Liver (tissue), 9 donors: ENCODE measurements around the gene REG3G. TPM values are rescaled to one million over a fixed set of nuclear protein-coding genes. Genes with fewer than 3 reads are reported as not detected.

Experiments used
- DNase-seq: peaks from one replicate; pipeline ENCODE4 v3.0.0-alpha.2; 2017; ENCODE audit warnings: low spot score
- H3K27ac ChIP-seq, 2 donors: one replicate each; pipeline ENCODE4 v1.7.0; 2013; ENCODE audit warnings: inconsistent platforms in 2 of 2, low read length in 2 of 2, control low read depth in 1 of 2, low read depth in 1 of 2, mild to moderate bottlenecking in 1 of 2
- H3K27me3 ChIP-seq, 4 donors: one replicate each; pipeline versions ENCODE4 v1.6.1 to v1.7.0; 2013; ENCODE audit warnings: low read length in 3 of 4, inconsistent platforms in 1 of 4, mild to moderate bottlenecking in 1 of 4, moderate library complexity in 1 of 4; ENCODE audit not compliant: control insufficient read depth in 4 of 4, insufficient read depth in 4 of 4
- H3K36me3 ChIP-seq, 4 donors: one replicate each; pipeline versions ENCODE4 v1.6.1 to v1.7.0; 2013; ENCODE audit warnings: low read length in 3 of 4, mild to moderate bottlenecking in 3 of 4, low read depth in 1 of 4, moderate library complexity in 1 of 4; ENCODE audit not compliant: control insufficient read depth in 4 of 4, insufficient read depth in 3 of 4
- H3K4me1 ChIP-seq, 4 donors: one replicate each; pipeline versions ENCODE4 v1.6.1 to v1.7.0; 2013; ENCODE audit warnings: low read length in 3 of 4, mild to moderate bottlenecking in 3 of 4, moderate library complexity in 1 of 4; ENCODE audit not compliant: control insufficient read depth in 4 of 4, insufficient read depth in 4 of 4
- H3K4me3 ChIP-seq, 3 donors: one replicate each; pipeline versions ENCODE4 v1.6.1 to v1.7.0; 2013; ENCODE audit warnings: low read length in 3 of 3, control low read depth in 1 of 3, low read depth in 1 of 3, mild to moderate bottlenecking in 1 of 3
- H3K9ac ChIP-seq, 2 donors: one replicate each; pipeline ENCODE4 v1.7.0; 2013; ENCODE audit warnings: low read length in 2 of 2, mild to moderate bottlenecking in 2 of 2, moderate library complexity in 2 of 2, control low read depth in 1 of 2, low read depth in 1 of 2
- H3K9me3 ChIP-seq, 4 donors: one replicate each; pipeline versions ENCODE4 v1.6.1 to v1.7.0; 2013; ENCODE audit warnings: low read length in 3 of 4; ENCODE audit not compliant: control insufficient read depth in 4 of 4
- ATF3 ChIP-seq: IDR thresholded peaks from 2 replicates; pipeline ENCODE4 v1.6.1; 2016; ENCODE audit warnings: antibody characterized with exemption
- CTCF ChIP-seq: fragments of 150-350 bp; IDR thresholded peaks from 2 replicates; pipeline ENCODE4 v1.5.1; 2017; ENCODE audit warnings: improper control_type of control experiment, low read depth, low read length; ENCODE audit not compliant: missing input control
- EGR1 ChIP-seq, 2 donors: IDR thresholded peaks; 2 replicates each; pipeline ENCODE4 v1.6.1; 2016 to 2018; ENCODE audit warnings: antibody characterized with exemption in 2 of 2, low read depth in 2 of 2
- FOXA1 ChIP-seq: IDR thresholded peaks from 2 replicates; pipeline ENCODE4 v1.6.1; 2016; ENCODE audit warnings: antibody characterized with exemption
- FOXA2 ChIP-seq: IDR thresholded peaks from 2 replicates; pipeline ENCODE4 v1.6.1; 2016; ENCODE audit warnings: antibody characterized with exemption
- GABPA ChIP-seq, 2 donors: IDR thresholded peaks in 1 of 2; conservative IDR thresholded peaks in 1 of 2; 2 replicates each; pipeline ENCODE4 v1.6.1; 2016; ENCODE audit warnings: antibody characterized with exemption in 2 of 2, mild to moderate bottlenecking in 1 of 2, moderate library complexity in 1 of 2
- HNF4A ChIP-seq, 2 donors: conservative IDR thresholded peaks; 2 replicates each; pipeline ENCODE4 v1.6.1; 2016; ENCODE audit warnings: antibody characterized with exemption in 2 of 2, mild to moderate bottlenecking in 2 of 2
- HNF4G ChIP-seq: IDR thresholded peaks from 2 replicates; pipeline ENCODE4 v1.6.1; 2016; ENCODE audit warnings: antibody characterized with exemption
- JUND ChIP-seq, 2 donors: IDR thresholded peaks; 2 replicates each; pipeline ENCODE4 v1.6.1; 2016; ENCODE audit warnings: antibody characterized with exemption in 2 of 2
- MAX ChIP-seq: IDR thresholded peaks from 2 replicates; pipeline ENCODE4 v1.6.1; 2016; ENCODE audit warnings: antibody characterized with exemption
- NR2F2 ChIP-seq: IDR thresholded peaks from 2 replicates; pipeline ENCODE4 v1.6.1; 2016; ENCODE audit warnings: antibody characterized with exemption
- RAD21 ChIP-seq, 2 donors: IDR thresholded peaks; 2 replicates each; pipeline ENCODE4 v1.6.1; 2016; ENCODE audit warnings: antibody characterized with exemption in 2 of 2, mild to moderate bottlenecking in 2 of 2
- REST ChIP-seq: IDR thresholded peaks from 2 replicates; pipeline ENCODE4 v1.6.1; 2016; ENCODE audit warnings: antibody characterized with exemption, mild to moderate bottlenecking
- RXRA ChIP-seq, 2 donors: IDR thresholded peaks; 2 replicates each; pipeline ENCODE4 v1.6.1; 2017 to 2018; ENCODE audit warnings: antibody characterized with exemption in 2 of 2, mild to moderate bottlenecking in 1 of 2
- SP1 ChIP-seq: IDR thresholded peaks from 2 replicates; pipeline ENCODE4 v1.6.1; 2018; ENCODE audit warnings: antibody characterized with exemption, mild to moderate bottlenecking
- TAF1 ChIP-seq: conservative IDR thresholded peaks from 2 replicates; pipeline ENCODE4 v1.6.1; 2016; ENCODE audit warnings: antibody characterized with exemption, mild to moderate bottlenecking
- YY1 ChIP-seq: IDR thresholded peaks from 2 replicates; pipeline ENCODE4 v1.6.1; 2016; ENCODE audit warnings: antibody characterized with exemption, mild to moderate bottlenecking
- ZBTB33 ChIP-seq: IDR thresholded peaks from 2 replicates; pipeline ENCODE4 v1.6.1; 2016; ENCODE audit warnings: antibody characterized with exemption
- WGBS: extraction: QIAGEN DNeasy Blood & Tissue Kit; methylation state at CpG from one replicate; pipeline ENCODE4 v1.1.7; 2013; 5-methylcytosine and 5-hydroxymethylcytosine counted together
- polyA plus RNA-seq, 2 donors: library from polyadenylated mRNA; stranded (reverse) in 1 of 2; unstranded in 1 of 2; fragments of 200-250 nt in 1 of 2; fragments of >200 nt in 1 of 2; fragmentation: Nextera tagmentation in 1 of 2; extraction: Ambion mirVana in 1 of 2; gene quantifications; one replicate each; pipeline versions ENCODE4 v1.2.1 to v1.2.3, GENCODE V29; 2013 to 2015
- total RNA-seq, 2 donors: library from RNA; depleted of rRNA; stranded (reverse); fragments of >200 nt; gene quantifications; one replicate each; pipeline ENCODE4 v1.2.3, GENCODE V29; 2014
- donor health status: healthy.
- donor health status: healthy.
- donor health status: healthy.
- donor health status: healthy.
- donor health status: healthy.

REG3G gene
- total and polyA plus RNA-seq, 4 donors, result 0.28 TPM; not detected in 3

- TF ChIP-seq MAX (no peak), JUND (IDR thresholded peaks at IDR 0.05) (no peak), RAD21 (IDR thresholded peaks at IDR 0.05) (no peak), SP1 (no peak), YY1 (no peak), HNF4G (no peak), ZBTB33 (no peak), EGR1 (IDR thresholded peaks at IDR 0.05; ENCODE audit: low read depth in 2 of 2) (no peak)
Observed at GRCh38 chr2:79004680-79005079, 20.8 kb upstream of the REG3G start (continued).

- Histone ChIP-seq H3K9ac (no peak overlapping the region), H3K4me1 (no peaks in the 10 kb centered on the region), H3K27me3 (peaks cover 0 to 2% (median 0%) of the 10 kb centered on the region in 4 donors), H3K9me3 (no peaks in the 10 kb centered on the region), H3K27ac (no peak overlapping the region), H3K4me3 (no peak overlapping the region), H3K36me3 (no peaks in the 10 kb centered on the region)
- DNase-seq, result no peak
- 55% methylated on average over 3 of the region's 3 CpGs for WGBS
- TF ChIP-seq TAF1 (no peak), EGR1 (IDR thresholded peaks at IDR 0.05; ENCODE audit: low read depth in 2 of 2) (no peak), REST (no peak), FOXA2 (no peak), NR2F2 (no peak), FOXA1 (no peak), RXRA (IDR thresholded peaks at IDR 0.05) (no peak), GABPA (IDR thresholded peaks at IDR 0.05 in 1 of 2, conservative IDR thresholded peaks at IDR 0.05 in 1 of 2) (no peak), ZBTB33 (no peak), SP1 (no peak), RAD21 (IDR thresholded peaks at IDR 0.05) (no peak), CTCF (no peak), ATF3 (no peak), HNF4A (conservative IDR thresholded peaks at IDR 0.05) (no peak), HNF4G (no peak)
Observed at GRCh38 chr2:79005216-79005615, 20.3 kb upstream of the REG3G start.
